GM08714 (cell line): ENCODE data around the gene PDE8A.
A peak's percentile ranks its signal among the peaks of the same experiment; 100 is the strongest.

Experiments used
- H3K4me3 ChIP-seq: fragments of 200-500 bp; sonication (Bioruptor generic); 2 replicates; pipeline ENCODE4 v1.5.1; 2014; ENCODE audit warnings: mild to moderate bottlenecking, low read length, inconsistent platforms
- ZNF274 ChIP-seq: IDR thresholded peaks from 2 replicates; pipeline ENCODE4 v1.6.1; 2012; ENCODE audit warnings: mild to moderate bottlenecking, low read depth, low read length

PDE8A gene

DNA sequence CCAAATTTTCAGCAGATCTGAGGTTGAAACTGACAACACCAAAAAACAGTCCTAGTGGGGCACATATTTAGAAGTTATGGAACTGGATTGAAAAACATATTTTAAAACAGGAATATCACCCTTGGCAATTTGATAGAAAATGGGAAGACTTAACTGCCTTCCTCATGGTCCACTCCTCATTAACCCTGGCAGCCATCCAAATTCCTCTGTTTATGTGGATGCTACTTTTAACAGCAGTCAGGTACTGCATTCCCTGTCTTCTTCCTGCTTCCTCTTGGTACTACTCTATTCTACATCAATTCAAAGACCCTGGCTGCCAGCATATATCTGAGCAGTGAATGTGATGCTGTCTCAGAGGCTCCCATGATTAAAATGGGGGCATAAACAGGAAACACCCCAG lies 54.3 kb downstream of the PDE8A start:
- no peak overlapping the region for H3K4me3 ChIP-seq
- no peak for TF ChIP-seq ZNF274

DNA sequence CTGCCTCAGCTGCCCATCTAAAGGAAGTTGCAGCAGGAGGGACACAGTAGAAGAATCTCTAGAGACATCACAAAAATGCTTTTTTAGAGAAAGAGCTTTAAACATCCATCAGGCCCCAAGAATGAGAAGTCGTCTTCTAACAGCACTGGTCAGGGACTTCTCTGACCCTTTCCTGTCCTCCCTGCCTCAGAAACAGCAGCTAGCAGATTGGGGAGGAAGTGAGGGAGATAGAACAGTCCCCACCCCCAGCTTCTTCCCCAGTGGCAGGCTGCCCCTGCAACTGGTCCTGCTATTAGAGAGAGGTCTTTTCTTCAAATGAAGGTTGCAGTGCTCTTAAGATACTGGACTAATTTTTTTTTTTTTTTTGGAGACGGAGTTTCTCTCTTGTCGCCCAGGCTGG lies 55.1 kb downstream of the PDE8A start:
- TF ChIP-seq ZNF274 = no peak
- no peak overlapping the region for H3K4me3 ChIP-seq

DNA sequence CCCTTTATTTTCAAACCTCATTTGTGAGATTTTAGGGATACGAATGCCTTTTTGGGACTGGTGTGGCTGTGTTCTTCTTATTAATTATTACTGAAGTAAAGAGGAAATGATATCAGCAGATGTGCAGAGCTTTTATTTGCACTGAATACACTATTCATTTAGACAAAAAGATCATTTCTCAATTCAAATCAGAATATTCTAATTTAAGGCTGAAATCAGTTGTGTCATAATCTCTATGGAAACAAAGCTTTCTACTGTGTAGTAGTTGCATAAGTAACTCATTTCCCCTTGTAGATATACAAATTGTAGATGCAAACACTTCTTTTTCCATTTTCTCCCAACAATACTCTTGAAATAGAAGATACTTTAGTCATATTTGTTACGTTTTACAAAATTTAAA lies 56.0 kb downstream of the PDE8A start:
- no peak overlapping the region for H3K4me3 ChIP-seq
- TF ChIP-seq ZNF274 = no peak

DNA sequence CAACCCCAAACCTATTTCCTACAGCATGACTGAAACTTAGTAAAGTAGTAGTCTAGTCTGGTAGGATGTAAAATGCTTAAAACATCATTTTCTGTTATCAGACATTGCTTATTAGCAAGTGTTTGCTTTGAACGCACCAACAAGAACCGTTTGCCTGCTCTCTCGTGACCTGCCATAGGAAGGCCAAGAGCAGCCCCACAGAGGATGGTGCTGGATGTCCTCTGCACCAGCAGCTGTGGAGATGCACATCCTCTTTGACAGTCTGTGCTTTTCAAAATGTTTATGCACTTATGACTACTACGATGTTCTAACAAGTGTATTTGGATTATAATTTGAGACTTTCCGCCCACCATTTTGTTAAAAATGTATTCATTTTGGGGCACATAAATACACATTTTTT lies 59.6 kb downstream of the PDE8A start:
- no peak for TF ChIP-seq ZNF274
- no peak overlapping the region for H3K4me3 ChIP-seq

DNA sequence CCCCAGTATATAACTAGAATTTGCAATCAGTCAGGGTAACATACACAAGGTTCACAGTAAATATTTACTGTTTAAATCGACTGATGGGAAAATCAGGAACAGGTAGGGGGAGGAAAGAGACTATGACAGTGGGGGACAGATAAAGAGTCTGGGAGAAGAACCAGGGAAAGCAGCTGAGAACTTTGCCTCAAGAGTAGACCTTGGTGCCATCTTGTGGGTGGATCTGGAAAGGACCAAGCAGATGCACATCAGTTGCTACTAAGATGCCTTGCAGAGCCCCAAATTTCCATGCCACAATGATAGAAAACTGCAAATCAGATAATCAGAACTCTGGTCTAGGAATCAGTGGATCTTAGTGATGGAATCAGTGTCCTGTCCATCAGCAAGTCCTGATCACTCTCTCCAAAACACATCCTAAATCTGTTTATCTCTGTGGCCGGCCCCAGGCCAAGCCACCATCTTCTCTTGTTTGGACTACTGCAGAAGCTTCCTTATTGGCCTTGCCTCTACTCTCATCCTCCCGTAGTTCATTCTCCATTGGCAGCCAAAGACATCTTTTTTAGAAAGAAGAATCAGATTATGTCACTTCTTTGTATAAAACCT lies 62.7 kb downstream of the PDE8A start:
- no peak for TF ChIP-seq ZNF274
- no peak overlapping the region for H3K4me3 ChIP-seq

DNA sequence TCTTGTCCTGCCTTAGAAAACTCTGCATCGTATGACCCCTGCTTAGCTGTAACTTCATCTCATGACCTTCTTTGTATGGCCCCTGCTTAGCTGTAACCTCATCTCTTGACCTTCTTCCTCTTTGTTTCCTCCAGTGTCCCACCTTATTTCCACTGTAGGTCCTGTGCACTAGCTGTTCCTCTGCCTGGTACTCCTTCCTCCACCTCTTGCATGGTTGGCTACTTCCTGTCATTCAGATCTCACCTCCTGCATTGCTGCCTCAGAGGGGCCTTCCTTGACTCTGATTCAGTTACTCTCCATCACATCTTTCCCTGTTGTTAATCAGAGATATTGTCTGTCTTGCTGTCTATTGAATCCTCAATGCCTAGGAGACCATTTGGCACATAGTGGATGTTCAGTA lies 63.2 kb downstream of the PDE8A start:
- no peak for TF ChIP-seq ZNF274
- H3K4me3 ChIP-seq = no peak overlapping the region

DNA sequence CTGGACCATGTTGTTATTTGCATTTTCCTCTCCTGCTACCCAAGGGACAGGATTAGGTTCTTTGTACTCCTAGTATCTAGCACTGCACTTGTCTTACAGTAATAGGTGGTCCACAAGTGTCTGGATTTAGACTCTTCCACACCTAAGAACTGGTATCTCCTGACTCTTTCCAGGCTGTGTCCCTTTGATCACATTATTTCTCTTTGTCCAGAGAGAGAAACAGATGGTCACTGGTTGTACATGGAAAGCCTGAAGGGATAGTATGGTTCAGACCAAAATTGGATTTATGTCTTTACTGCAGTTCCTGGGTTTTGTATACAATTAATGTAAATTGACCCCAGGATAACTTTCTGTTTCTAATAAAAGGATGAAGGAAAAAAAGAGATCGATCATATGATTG lies 64.0 kb downstream of the PDE8A start:
- no peak for TF ChIP-seq ZNF274

DNA sequence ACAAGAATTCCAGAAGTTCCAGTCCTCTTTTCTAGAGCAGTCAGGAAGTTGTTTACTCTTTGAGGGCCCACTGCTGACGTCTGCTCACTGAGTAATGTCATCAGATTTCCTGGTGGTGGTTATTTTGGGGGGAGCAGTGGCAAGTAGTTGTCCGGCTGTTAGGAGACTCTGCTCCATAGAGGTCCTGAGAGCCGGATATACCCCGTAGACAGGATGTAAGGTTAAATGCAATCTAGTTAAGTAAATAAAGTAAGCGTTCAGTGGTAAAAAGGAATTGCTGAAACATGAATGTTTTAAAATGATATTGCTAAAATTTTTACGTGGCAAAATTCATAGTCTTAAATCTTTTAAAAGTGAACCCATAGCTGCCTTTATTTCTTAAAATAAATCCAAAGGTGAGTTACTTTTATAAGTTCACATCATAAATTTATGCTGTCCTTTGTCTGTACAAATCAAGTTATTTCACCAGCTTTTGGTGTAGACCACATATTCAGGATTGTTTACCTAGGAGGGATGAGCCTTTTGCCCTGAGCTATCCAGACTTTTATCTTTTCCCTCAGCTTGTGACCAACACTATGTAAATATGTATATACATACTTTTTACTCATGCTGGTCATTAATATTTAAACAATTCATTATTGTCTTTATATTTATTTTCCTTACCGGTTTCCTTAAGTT lies 65.8 kb downstream of the PDE8A start:
- peak overlapping the region; percentile 39; the same call in 1 of the 2 replicates for H3K4me3 ChIP-seq
- no peak for TF ChIP-seq ZNF274

More for the DNA sequence above, 64.0 kb downstream of the PDE8A start:
- H3K4me3 ChIP-seq = no peak overlapping the region

DNA sequence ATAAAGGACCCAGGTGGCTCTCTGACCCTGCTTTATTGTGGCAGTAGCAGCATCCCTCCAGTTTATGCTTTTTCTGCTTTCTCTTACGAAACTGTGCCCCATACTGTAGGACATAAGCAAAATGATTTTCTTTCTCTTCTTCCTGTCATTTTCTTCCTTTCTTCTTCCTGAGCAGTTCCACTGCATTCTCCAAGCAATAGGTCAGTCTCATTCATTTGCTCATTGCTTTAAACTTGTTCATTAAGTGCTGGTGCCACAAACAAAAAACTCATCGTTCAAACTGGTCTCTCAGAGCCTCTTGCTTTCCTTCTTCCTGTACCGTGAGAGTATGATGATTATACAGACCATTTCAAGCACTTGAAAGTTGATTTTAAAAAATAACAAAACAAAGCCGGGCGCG lies 66.8 kb downstream of the PDE8A start:
- no peak for TF ChIP-seq ZNF274
- no peak overlapping the region for H3K4me3 ChIP-seq

DNA sequence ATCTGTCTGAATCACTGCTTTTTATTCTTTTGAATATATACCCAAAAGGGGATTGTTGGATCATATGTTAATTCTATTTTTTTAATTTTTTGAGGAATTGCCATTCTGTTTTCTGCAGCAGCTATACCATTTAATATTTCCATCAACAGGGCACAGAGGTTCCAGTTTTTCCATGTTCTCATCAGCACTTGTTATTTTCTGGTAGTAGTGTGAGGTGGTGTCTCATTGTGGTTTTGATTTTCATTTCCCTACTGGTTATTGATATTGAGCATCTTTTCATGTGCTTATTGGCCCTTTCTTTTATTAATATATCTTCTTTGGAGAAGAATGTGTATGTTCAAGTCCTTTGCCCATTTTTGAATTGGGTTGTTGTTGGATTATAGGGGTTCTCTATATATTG lies 68.1 kb downstream of the PDE8A start:
- H3K4me3 ChIP-seq = no peak overlapping the region

DNA sequence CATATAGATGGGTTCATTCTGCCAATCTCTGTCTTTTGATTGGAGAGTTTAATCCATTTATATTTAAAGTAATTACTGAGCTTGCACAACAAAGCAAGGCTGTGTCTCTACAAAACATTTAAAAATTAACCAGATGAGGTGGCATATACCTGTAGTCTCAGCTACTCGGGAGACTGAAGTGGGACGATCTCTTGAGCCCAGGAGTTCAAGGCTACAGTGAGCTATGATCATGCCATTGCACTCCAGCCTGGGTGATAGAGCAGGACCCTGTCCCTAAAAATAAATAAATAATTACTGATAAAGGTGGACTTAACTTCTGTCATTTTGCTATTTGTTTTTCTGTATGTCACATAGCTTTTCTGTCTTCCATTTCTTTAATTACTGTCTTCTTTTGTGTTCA lies 78.1 kb downstream of the PDE8A start:
- no peak for TF ChIP-seq ZNF274
- no peak overlapping the region for H3K4me3 ChIP-seq

More for the DNA sequence above, 68.1 kb downstream of the PDE8A start:
- TF ChIP-seq ZNF274 = no peak

DNA sequence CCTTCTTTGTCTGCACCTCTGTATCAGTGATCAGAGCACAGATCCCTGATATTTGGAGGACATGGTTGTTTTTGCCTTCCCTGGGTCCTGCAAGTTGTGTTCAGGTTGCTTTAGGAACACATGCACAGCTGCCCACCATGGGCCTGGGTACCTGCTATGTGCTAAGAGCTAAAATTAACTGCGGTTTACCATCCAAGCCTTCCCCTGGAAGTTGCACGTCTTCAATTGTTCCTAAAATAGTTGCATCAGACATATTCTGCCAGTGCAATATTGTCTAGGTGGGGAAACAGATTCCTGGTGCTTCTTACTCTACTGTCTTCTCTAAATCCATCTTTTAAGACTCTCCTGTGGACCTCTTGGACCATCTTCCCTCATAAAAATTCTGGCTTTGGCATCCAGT lies 80.9 kb downstream of the PDE8A start:
- TF ChIP-seq ZNF274 = no peak
- no peak overlapping the region for H3K4me3 ChIP-seq

DNA sequence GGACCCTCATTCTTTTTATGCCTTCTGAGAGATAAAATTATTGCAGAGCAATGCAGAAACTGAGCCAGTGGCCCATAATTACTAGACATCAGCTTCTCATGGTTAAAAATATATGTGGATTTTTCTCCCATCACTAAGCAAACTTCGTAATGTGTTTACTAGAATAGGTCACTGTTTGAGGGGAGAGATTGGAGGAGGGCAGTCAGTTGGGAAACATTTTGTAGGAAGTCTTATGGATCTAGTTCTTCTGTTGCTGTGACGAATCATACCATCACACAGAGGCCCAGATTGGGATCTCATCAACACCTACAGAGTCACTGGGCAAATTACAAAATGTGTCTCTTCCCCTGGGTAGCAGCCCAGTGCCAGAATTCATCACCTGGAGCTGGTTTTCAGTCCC lies 81.4 kb downstream of the PDE8A start:
- H3K4me3 ChIP-seq = no peak overlapping the region
- TF ChIP-seq ZNF274 = no peak

DNA sequence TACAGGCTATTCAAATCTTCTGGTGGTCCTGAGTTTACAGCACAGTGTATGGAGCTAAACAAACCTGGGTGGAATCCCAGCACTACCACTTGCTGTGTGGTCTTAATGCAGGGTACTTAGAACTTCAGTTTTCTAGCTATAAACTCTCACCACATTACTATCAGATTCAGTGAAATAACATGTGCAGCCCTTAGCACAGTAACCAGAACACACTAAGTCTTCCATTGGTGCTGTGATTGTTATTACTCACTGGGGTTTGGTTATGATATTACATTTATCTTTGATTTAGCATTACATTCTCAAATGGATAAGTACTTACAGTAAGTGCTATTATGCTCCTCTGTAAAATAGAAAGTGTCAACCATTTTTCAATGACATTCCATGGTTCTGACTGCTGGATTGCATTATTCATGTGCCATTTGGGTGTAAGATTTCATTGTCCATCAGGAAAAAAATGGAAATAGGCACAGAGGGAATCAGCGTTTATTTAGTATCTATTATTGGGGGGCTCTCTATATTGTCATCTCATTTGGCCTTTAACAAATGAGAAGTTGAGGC lies 81.9 kb downstream of the PDE8A start:
- H3K4me3 ChIP-seq = no peak overlapping the region

DNA sequence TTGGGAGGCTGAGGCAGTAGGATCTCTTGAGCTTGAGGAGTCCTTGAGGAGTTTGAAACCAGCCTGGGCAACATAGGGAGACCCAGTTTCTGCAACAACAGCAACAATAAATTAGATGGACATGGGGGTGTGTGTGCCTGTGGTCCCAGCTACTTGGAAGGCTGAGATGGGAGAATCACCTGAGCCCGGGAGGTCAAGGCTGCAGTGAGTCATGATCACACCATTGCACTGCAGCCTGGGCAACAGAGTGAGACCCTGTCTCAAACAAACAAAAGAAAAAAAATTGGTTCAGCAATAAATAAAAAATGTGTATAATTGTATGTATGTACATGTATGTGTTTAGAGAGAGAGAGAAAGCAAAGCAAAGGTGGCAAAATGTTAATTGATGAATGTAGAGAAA lies 83.1 kb downstream of the PDE8A start:
- H3K4me3 ChIP-seq = no peak overlapping the region
- TF ChIP-seq ZNF274 = no peak

More for the DNA sequence above, 81.9 kb downstream of the PDE8A start:
- no peak for TF ChIP-seq ZNF274
